GM18505 (cell line): ENCODE data around the gene OBSL1.

Experiments
- ATAC-seq: cut with Tn5 transposase; IDR thresholded peaks from one replicate; pipeline ENCODE4 v1.9.1; 2021; ENCODE audit not compliant: unreplicated experiment
- POLR2A ChIP-seq: IDR thresholded peaks from 4 replicates; pipeline ENCODE4 v1.6.1; 2011; ENCODE audit warnings: borderline replicate concordance; ENCODE audit not compliant: insufficient read depth, insufficient read length; ENCODE audit errors: extremely low read depth

Gene OBSL1

GRCh38 chr2:219508971-219509779 is 62.2 kb downstream of the OBSL1 start:
- no peak for TF ChIP-seq POLR2A
- ATAC-seq: no peak

GRCh38 chr2:219508444-219508734 is 63.0 kb downstream of the OBSL1 start:
- no peak for ATAC-seq
- TF ChIP-seq POLR2A: no peak

DNA sequence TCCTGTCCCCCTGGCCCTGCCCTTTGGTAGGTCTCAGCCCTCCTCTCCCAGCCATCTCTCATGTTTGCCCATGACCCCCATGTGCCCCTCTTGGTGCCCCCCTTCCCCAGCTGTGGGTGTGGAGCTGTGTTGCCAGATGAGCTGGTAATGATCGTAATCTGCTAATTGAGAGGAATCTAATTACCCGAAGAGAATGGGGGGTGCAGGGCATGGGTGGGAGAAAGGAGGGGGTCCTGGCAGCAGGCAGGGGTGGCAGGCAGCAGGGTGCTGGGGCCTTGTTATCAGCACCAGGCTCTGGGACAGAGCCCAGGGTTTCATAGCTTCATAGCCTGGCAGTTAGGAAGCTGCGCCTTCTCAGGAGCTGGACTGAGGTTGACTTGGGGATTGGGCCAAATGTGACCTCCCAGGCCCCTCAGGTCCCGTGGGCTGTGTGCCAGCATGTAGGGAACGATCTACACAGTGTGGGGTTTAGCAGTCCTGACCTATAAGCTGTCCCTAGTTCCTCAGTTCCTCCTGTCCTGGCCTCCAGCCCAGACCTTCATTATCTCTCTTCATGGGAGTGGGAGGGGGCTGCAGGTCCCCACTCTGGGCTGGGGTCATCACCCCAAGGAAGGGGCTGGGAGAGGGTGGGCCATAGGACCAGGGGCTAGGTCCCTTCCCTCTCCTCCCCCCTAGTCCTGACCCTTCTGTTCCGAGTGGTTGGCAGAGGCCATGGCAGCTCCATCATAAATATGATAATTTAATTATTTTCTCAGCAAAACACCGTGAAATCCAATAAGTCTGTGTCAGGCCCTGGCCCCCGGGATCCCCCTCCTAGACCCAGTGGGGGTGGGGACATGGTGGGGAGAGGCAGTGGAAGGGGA is 63.5 kb downstream of the OBSL1 start:
- no peak for ATAC-seq
- no peak for TF ChIP-seq POLR2A

GRCh38 chr2:219506802-219507526 is 64.4 kb downstream of the OBSL1 start:
- no peak for ATAC-seq
- no peak for TF ChIP-seq POLR2A

DNA sequence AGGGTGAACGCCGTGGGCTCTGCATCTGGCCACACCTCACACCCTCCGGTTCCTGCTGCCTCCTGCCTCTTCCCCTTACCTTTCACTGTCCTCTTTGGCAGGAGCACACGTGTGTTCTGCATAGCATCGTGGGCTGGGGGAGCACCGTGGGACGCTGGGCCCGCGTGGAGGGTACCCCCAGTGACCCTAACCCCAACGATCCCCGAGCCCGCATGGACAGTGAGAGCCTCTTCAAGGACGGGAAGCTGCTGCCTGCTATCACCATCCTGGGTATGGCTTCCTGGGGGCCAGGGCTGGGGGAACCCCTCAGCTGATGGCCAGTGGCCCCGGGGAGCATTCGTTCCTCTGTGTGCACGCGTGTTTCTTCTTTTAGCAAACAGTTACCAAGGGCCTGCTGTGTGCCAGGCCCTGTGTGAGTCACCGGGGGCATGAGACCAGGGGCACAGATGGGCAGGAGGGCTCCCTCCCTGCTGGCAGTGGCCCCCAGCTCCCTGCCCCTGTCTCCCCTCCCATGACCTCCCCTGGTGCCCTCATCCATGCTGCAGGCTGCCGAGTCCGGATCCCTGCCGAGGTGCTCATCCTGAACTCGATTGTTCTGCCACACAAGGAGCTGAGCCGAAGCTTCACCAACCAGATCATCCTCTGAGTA is 65.1 kb downstream of the OBSL1 start:
- no peak for TF ChIP-seq POLR2A
- ATAC-seq: no peak

DNA sequence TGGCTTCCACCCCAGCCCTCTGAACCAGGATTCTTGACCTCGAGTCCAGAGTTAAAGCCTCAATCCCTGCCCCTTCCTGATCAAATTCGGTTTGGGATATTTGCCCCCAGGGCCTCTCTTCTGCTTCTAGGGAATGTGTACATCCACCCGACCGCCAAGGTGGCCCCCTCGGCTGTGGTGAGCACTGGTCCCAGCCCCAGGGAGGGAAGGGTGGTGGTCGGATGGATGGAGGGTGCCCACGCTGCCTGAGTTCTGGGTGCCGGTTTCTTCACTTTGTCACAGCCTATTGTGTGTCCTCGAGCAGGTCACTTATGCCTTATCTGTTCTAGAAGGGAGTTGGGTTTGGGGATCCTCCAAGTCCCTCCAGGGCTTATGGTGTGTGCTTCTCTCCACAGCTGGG is 65.8 kb downstream of the OBSL1 start:
- ATAC-seq: no peak
- TF ChIP-seq POLR2A: no peak

DNA sequence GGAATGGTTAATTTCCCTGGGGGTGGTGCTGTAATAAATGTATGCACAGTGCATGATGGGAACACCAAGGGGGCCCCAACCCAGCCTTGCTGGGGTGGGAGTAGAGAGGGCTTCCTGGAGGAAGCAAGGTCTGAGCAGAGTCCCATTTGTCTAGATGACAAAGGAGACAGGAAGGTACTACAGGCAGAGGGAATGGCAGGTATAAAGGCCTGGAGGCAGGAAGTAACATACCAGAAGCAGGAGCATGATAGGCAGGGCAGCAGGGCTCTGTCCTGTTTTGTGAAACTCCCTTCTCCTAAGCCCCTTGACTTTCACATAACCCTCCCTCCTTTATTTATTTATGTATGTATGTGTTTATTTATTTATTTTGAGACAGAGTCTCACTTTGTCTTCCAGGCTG is 68.7 kb downstream of the OBSL1 start:
- no peak for ATAC-seq
- TF ChIP-seq POLR2A: no peak

GRCh38 chr2:219501849-219502248 is 69.5 kb downstream of the OBSL1 start:
- no peak for TF ChIP-seq POLR2A

More at GRCh38 chr2:219501849-219502248, 69.5 kb downstream of the OBSL1 start:
- no peak for ATAC-seq
